ENCODE results near the gene ADAMTS9.
A peak's percentile ranks its signal among the peaks of the same experiment; 100 is the strongest.

Gene ADAMTS9

DNA sequence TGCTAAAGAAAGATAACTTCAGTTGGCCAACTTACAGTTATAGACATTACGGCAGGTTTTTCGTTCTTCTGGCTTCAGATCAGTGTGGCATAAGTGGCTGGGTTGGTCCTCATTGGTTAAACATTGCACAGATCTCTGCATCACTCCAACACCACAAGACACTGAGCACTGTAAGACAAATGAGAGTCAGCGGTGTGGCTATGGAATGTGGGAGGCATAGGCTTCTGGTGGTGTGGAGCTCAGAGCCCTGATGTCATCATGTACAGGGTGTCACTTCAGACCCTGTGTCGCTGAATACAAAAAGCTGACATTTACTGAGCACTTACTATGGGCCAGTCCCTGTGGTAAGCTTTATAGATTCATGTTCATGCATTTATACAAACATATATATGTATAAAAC, 146.0 kb downstream of the ADAMTS9 start:
- peaks cover 84% of the 10 kb centered on the region for H3K36me3 Mint-ChIP-seq (ENCODE audit: low read depth)
- no peaks in the 10 kb centered on the region for H3K27me3 Mint-ChIP-seq (ENCODE audit: low read depth)
- peaks cover 27% of the 10 kb centered on the region for H3K4me1 Mint-ChIP-seq
- peak overlapping the region in 1 of 3 experiments; percentile 42 for H3K27ac Mint-ChIP-seq
- H3K4me3 Mint-ChIP-seq, result no peak overlapping the region
- TF ChIP-seq, protein P1, sequence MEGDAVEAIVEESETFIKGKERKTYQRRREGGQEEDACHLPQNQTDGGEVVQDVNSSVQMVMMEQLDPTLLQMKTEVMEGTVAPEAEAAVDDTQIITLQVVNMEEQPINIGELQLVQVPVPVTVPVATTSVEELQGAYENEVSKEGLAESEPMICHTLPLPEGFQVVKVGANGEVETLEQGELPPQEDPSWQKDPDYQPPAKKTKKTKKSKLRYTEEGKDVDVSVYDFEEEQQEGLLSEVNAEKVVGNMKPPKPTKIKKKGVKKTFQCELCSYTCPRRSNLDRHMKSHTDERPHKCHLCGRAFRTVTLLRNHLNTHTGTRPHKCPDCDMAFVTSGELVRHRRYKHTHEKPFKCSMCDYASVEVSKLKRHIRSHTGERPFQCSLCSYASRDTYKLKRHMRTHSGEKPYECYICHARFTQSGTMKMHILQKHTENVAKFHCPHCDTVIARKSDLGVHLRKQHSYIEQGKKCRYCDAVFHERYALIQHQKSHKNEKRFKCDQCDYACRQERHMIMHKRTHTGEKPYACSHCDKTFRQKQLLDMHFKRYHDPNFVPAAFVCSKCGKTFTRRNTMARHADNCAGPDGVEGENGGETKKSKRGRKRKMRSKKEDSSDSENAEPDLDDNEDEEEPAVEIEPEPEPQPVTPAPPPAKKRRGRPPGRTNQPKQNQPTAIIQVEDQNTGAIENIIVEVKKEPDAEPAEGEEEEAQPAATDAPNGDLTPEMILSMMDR (IDR thresholded peaks at IDR 0.05; ENCODE audit: unreplicated experiment in 3 of 3), result no peak
- H3K9me3 Mint-ChIP-seq, result no peaks in the 10 kb centered on the region

DNA sequence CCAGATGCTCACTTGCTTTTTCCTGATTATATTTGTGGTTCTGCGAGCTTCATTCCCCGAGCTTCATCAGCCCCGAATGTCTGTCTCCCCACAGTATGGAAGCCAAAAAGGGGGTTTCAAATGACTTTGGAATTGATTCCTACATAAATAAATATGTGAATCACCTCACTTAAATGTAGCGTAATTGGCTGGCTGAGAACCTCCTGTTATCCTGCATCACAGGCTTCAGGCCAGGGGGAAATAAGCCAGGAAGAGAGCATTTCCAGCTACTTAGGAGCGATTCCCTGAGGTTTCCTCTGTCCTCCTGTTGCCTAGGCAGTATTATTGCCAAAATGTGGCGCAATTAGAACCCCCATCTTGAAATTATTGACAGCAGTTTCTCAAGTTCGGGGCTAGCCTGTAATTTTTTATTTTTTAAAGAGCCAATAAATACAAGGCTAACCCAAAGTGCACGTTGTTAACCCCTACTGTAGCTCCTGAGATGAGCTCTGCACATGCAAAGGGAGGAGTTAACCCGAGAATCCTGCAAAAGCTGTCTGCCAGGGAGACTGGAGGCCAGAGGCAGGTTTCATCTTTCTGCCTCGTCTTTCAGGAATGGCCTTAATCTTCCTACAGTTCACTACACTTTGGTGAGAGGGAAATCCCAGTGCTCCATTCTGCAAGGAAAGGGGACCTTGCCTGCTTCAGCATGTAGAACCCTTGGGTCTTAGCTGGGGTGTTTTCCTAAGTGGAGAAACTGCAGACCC, 148.2 kb downstream of the ADAMTS9 start:
- Mint-ChIP-seq H3K36me3 (ENCODE audit: low read depth) (peaks cover 86% of the 10 kb centered on the region), H3K27ac (peak overlapping the region; percentile 50 to 67 (median 54)), H3K27me3 (ENCODE audit: low read depth) (no peaks in the 10 kb centered on the region), H3K4me1 (peaks cover 25% of the 10 kb centered on the region), H3K9me3 (no peaks in the 10 kb centered on the region), H3K4me3 (no peak overlapping the region)
- TF ChIP-seq, protein P1 (IDR thresholded peaks at IDR 0.05; ENCODE audit: unreplicated experiment in 3 of 3), result no peak

DNA sequence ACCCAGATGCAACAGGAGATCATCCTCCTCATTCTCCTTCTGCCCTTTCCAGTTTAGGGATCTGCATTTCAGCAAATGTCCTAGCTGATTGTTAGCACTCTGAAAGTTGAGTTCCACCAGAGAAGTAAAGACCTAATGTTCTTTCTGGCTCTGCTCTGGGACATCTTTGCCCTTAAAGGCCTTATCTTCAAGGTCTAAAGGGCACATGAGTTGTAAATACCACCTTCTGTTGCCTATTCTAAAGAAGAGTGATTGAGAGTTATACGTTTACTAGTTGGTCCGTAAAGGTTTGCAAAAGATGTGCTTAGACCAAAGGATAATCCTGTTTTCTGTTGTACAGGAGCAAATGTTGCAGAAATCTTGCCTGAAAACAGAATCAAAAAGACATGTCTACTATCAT, 151.6 kb downstream of the ADAMTS9 start:
- peaks cover 32% of the 10 kb centered on the region for H3K4me1 Mint-ChIP-seq
- no peaks in the 10 kb centered on the region for H3K27me3 Mint-ChIP-seq (ENCODE audit: low read depth)
- H3K9me3 Mint-ChIP-seq, result no peaks in the 10 kb centered on the region
- peaks cover 65% of the 10 kb centered on the region for H3K36me3 Mint-ChIP-seq (ENCODE audit: low read depth)
- H3K27ac Mint-ChIP-seq, result peak overlapping the region; percentile 35 to 63 (median 51)
- TF ChIP-seq, protein P1 (IDR thresholded peaks at IDR 0.05; ENCODE audit: unreplicated experiment in 3 of 3), result no peak
- H3K4me3 Mint-ChIP-seq, result no peak overlapping the region

DNA sequence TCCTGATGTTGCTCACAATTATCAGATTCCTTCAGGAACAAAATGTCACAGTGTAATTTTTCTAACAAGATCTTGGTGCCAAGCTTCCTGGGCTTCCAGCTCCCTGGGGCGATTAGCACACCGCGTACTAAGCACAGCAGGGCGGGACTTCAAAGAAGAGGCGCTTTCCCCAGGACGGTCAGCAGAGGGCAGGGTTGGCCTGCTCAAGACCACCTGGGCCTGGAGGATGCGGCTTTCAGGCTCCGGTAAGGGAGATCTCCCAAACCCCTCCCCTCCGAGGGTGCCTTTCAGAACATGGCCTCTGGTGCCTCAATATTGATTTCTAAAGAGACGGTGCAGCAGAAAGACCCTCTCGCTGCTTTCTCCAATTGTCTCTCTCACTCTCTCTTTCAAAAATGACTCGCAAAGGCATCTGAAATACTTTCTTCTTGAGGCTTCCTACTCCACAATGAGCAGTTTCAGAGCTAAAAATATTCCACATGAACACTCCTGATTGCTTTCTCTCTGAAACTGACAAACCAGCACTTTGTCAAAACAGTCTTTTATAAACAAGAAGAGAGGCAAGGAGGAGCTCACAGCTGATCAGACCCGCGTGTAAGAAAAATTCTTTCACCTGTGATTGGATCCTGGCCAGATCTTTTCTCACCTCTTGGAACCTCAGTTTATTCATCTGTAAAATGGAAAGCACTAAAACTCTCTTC, 154.0 kb downstream of the ADAMTS9 start:
- no peaks in the 10 kb centered on the region for H3K9me3 Mint-ChIP-seq
- peak overlapping the region; percentile 54 to 83 (median 55) for H3K27ac Mint-ChIP-seq
- H3K27me3 Mint-ChIP-seq (ENCODE audit: low read depth), result peaks cover 4% of the 10 kb centered on the region
- TF ChIP-seq, protein P1 (IDR thresholded peaks at IDR 0.05; ENCODE audit: unreplicated experiment in 3 of 3), result peak; percentile 90 to 95 (median 95)
- peak overlapping the region in 2 of 3 experiments; percentile 3 to 28 for H3K4me3 Mint-ChIP-seq
- H3K4me1 Mint-ChIP-seq, result peaks cover 19% of the 10 kb centered on the region
- peaks cover 61% of the 10 kb centered on the region for H3K36me3 Mint-ChIP-seq (ENCODE audit: low read depth)

DNA sequence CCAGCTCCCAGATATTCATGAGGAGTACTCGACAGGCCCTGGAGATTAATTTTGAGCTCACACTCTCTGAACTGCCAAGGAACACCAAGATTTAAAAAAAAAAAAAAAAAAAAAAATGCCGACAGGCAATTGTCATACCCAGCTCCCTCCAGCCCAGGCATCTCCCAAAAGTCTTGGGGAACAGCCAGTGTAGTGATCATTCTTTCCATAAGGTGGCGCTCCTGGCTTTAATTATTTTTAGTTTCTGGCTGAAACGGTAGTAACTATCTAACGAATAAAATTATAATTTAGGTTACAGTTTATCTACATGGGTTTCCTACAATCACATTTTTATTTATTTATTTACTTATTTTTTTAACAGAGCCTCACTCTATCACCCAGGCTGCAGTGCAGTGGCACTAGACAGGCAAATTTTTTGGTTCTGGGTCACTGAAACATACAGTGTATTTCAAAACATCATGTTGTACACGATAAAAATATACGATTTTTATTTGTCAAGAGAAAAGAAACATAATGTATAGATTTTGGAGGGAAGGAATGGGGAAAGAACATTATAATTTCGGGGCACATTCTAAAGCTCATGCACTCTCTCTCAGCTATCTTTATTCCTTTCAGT, 157.3 kb downstream of the ADAMTS9 start:
- Mint-ChIP-seq H3K9me3 (no peaks in the 10 kb centered on the region), H3K4me3 (no peak overlapping the region), H3K36me3 (ENCODE audit: low read depth) (peaks cover 50% of the 10 kb centered on the region), H3K27ac (no peak overlapping the region), H3K27me3 (ENCODE audit: low read depth) (peaks cover 4% of the 10 kb centered on the region), H3K4me1 (peaks cover 24% of the 10 kb centered on the region)
- TF ChIP-seq, protein P1 (IDR thresholded peaks at IDR 0.05; ENCODE audit: unreplicated experiment in 3 of 3), result peak; percentile 73 to 77 (median 75)

Data from nephron (organoid).